Smooth muscle cell (in vitro differentiated cells): ENCODE results near the gene CCNF. TPM values are rescaled to one million over a fixed set of nuclear protein-coding genes. Genes with fewer than 3 reads are reported as not detected.

Source experiments
- DNase-seq: peaks from one replicate; lab custom pipeline; 2025; ENCODE audit not compliant: unreplicated experiment; lab: John Stamatoyannopoulos, UW
- H2AFZ ChIP-seq: fragments of 200-600 bp; sonication (generic); 2 replicates; pipeline ENCODE4 v1.6.0; 2016; ENCODE audit warnings: antibody characterized with exemption, low read depth, mild to moderate bottlenecking
- H3F3A ChIP-seq: fragments of 200-600 bp; sonication (generic); 2 replicates; pipeline ENCODE4 v1.6.0; 2017; ENCODE audit warnings: antibody characterized with exemption, low read depth
- H3K27ac ChIP-seq: fragments of 200-600 bp; sonication (generic); 2 replicates; pipeline ENCODE4 v1.5.1; 2016; ENCODE audit warnings: low read depth, mild to moderate bottlenecking
- H3K27me3 ChIP-seq: fragments of 200-600 bp; sonication (generic); 2 replicates; pipeline ENCODE4 v1.6.1; 2016; ENCODE audit warnings: low read depth, mild to moderate bottlenecking
- H3K36me3 ChIP-seq: fragments of 200-600 bp; sonication (generic); 2 replicates; pipeline ENCODE4 v1.5.1; 2016; ENCODE audit warnings: low read depth
- H3K4me1 ChIP-seq: fragments of 200-600 bp; sonication (generic); 2 replicates; pipeline ENCODE4 v1.5.1; 2016; ENCODE audit warnings: low read depth
- H3K4me2 ChIP-seq: fragments of 200-600 bp; sonication (generic); 2 replicates; pipeline ENCODE4 v1.6.0; 2016; ENCODE audit warnings: mild to moderate bottlenecking
- H3K4me3 ChIP-seq: fragments of 200-600 bp; sonication (generic); 2 replicates; pipeline ENCODE4 v1.5.1; 2016; ENCODE audit warnings: mild to moderate bottlenecking
- H3K79me2 ChIP-seq: fragments of 200-600 bp; sonication (generic); 2 replicates; pipeline ENCODE4 v1.6.0; 2016; ENCODE audit warnings: low read depth, mild to moderate bottlenecking
- H3K9ac ChIP-seq: fragments of 200-600 bp; sonication (generic); 2 replicates; pipeline ENCODE4 v1.6.0; 2016; ENCODE audit warnings: low read depth
- H3K9me3 ChIP-seq: fragments of 200-600 bp; sonication (generic); replicated peaks from 2 replicates; pipeline ENCODE4 v1.5.1; 2016; ENCODE audit warnings: low read depth
- H4K20me1 ChIP-seq: fragments of 200-600 bp; sonication (generic); 2 replicates; pipeline ENCODE4 v1.6.0; 2016; ENCODE audit warnings: low read depth
- CTCF ChIP-seq: fragments of 200-600 bp; sonication (generic); IDR thresholded peaks from 2 replicates; pipeline ENCODE4 v1.5.1; 2017; ENCODE audit warnings: borderline replicate concordance, mild to moderate bottlenecking, antibody characterized with exemption; ENCODE audit not compliant: insufficient read depth, poor library complexity, severe bottlenecking
- WGBS: methylation state at CpG from one replicate; pipeline ENCODE4 v1.1.7; 2016; ENCODE audit warnings: low lambda C conversion rate; 5-methylcytosine and 5-hydroxymethylcytosine counted together
- polyA plus RNA-seq: library from polyadenylated mRNA; unstranded; fragments of >200 nt; fragmentation: Nextera tagmentation; extraction: Ambion mirVana; gene quantifications from 2 replicates; pipeline ENCODE4 v1.2.1, GENCODE V29; 2016
- total RNA-seq: library from RNA; depleted of rRNA; stranded (reverse); fragments of >200 nt; gene quantifications from 2 replicates; pipeline ENCODE4 v1.2.3, GENCODE V29; 2014

Gene CCNF
- total and polyA plus RNA-seq, 2 experiments from 2014 or later: 3.6 to 12.8 TPM

GRCh38 chr16:2468725-2469398, 39.6 kb downstream of the CCNF start:
- peaks cover 8% of the 10 kb centered on the region for H3F3A ChIP-seq
- H3K79me2 ChIP-seq: no peaks in the 10 kb centered on the region
- H2AFZ ChIP-seq: no peak overlapping the region
- peaks cover 4% of the 10 kb centered on the region for H4K20me1 ChIP-seq
- H3K9me3 ChIP-seq: no peaks in the 10 kb centered on the region
- no peak overlapping the region for H3K27ac ChIP-seq
- WGBS: 33% methylated on average over 13 of the region's 14 CpGs
- H3K27me3 ChIP-seq: no peaks in the 10 kb centered on the region
- DNase-seq: no peak
- no peaks in the 10 kb centered on the region for H3K36me3 ChIP-seq
- H3K4me2 ChIP-seq: peak overlapping the region; percentile 98
- no peak for TF ChIP-seq CTCF
- H3K4me1 ChIP-seq: peaks cover 28% of the 10 kb centered on the region
- H3K4me3 ChIP-seq: peak overlapping the region; percentile 67
- H3K9ac ChIP-seq: no peak overlapping the region

- Histone ChIP-seq H3K9me3 (no peaks in the 10 kb centered on the region), H3K79me2 (no peaks in the 10 kb centered on the region), H3K27me3 (no peaks in the 10 kb centered on the region), H3K4me2 (no peak overlapping the region), H3K27ac (no peak overlapping the region), H3K4me3 (no peak overlapping the region), H3K36me3 (no peaks in the 10 kb centered on the region), H3K9ac (no peak overlapping the region), H3F3A (peaks cover 8% of the 10 kb centered on the region), H4K20me1 (peaks cover 4% of the 10 kb centered on the region), H3K4me1 (peaks cover 33% of the 10 kb centered on the region), H2AFZ (no peak overlapping the region)
- 85% methylated on average over 14 of the region's 16 CpGs for WGBS
- DNase-seq: no peak
- TF ChIP-seq CTCF: no peak
These were observed 40.4 kb downstream of the CCNF start for GRCh38 chr16:2469399-2470233.

- no peak overlapping the region for H3K4me3 ChIP-seq
- H3K36me3 ChIP-seq: no peaks in the 10 kb centered on the region
- H3F3A ChIP-seq: peaks cover 8% of the 10 kb centered on the region
- H3K79me2 ChIP-seq: no peaks in the 10 kb centered on the region
- peaks cover 4% of the 10 kb centered on the region for H4K20me1 ChIP-seq
- peaks cover 34% of the 10 kb centered on the region for H3K4me1 ChIP-seq
- H3K27me3 ChIP-seq: no peaks in the 10 kb centered on the region
- 87% methylated on average over 7 of the region's 7 CpGs for WGBS
- H3K4me2 ChIP-seq: peak overlapping the region; percentile 93
- DNase-seq: no peak
- H2AFZ ChIP-seq: no peak overlapping the region
- no peak for TF ChIP-seq CTCF
- no peak overlapping the region for H3K9ac ChIP-seq
- no peak overlapping the region for H3K27ac ChIP-seq
- H3K9me3 ChIP-seq: no peaks in the 10 kb centered on the region
These were observed 41.0 kb downstream of the CCNF start for GRCh38 chr16:2470234-2470601.
